ENCODE results near the gene ZNF776.
"Not testable (repeated sequence)": the region's sequence is repeated elsewhere in the genome, so short reads cannot be mapped to it uniquely, and the experiment has no call there.

The ZNF776 gene

GRCh38 chr19:57779220-57779845 lies 32.7 kb downstream of the ZNF776 start:
- DNase-seq = no peak

- DNase-seq = no peak
Observed at GRCh38 chr19:57786286-57786685, 39.7 kb downstream of the ZNF776 start.

GRCh38 chr19:57786906-57787305 lies 40.3 kb downstream of the ZNF776 start:
- DNase-seq = no peak

DNA sequence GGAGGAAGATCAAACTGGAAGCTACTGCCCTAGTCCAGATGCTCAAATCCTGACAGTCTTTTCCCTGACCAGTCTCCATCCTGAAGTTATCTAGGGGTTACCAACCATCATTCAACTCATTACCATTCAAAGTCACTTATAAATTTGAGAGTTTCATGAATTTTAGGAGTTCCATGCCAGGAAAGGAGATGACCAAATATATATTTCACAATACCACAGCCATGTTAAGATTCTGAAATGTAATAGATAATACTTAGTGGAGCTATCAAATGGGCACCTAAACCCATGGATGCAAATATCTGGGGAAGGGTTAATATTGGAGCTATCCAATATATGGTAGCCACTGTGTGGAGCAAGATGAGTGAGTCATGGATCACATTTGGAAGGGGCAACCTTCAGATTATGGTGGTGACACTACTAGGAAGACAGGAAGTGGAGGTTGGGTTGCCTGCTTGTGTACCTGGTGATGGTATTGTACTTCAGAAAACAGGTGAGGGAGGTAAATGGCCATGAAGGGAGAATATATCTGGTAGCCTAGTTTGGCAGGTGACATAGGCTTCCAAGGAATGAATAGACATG lies 41.6 kb downstream of the ZNF776 start:
- DNase-seq = no peak

- no peak for DNase-seq
Observed at GRCh38 chr19:57789288-57789687, 42.7 kb downstream of the ZNF776 start.

GRCh38 chr19:57796580-57796979 lies 50.0 kb downstream of the ZNF776 start:
- not testable (repeated sequence) for DNase-seq

- no peak for DNase-seq
Observed at GRCh38 chr19:57800696-57801095, 54.1 kb downstream of the ZNF776 start.

GRCh38 chr19:57802269-57802668 lies 55.7 kb downstream of the ZNF776 start:
- DNase-seq = no peak

DNA sequence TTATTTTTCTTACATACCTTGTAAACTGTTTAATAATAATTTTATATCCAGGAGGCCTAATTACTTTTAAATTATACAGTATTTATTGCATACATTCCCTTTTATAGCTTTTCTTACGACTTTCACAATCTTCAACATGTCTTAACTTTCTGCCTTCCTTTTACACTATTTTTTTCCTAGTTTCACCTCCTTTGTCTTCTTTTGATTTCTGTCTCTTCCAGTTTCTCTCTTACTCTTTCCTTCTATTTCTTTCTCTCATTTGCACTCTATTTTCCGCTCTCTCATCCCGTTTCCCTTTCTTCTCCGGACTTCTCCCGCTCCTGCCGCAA lies 56.6 kb downstream of the ZNF776 start:
- DNase-seq = no peak

DNA sequence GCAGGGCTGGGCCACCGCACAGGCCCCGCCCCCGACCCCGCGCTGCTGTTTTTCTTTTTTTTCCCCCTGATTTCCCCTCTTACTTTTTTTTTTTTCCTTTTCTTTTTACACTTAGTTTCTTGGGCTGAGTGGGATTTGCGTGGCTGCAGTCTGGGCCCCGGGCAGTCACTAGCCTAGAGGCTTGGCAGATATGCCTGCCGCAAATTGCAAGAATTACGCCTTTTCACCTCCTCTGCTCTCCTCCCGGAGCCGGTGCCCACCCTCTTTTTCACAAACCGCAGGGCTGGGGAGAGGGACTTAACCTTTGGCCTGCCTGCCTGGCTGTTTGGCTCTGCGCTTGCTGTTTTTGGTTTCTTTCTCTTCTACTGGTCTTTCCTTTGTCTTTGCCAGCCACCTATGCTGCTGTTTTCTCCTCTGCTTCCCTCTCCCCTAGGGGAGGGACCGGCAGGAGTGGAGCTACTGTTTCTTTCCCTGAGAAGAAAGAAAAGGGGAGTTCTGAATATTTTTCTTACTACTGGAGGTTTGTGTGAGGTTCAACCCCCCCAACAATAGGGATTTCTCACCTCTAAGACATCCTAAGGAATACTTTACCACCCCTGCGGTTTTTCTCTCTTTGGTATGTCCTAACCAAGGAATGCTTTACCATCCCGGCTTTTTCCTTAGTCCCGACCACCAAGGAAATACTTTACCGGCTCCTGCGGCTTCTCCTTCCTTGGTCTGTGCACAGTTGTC lies 57.1 kb downstream of the ZNF776 start:
- DNase-seq = no peak

GRCh38 chr19:57807541-57807940 lies 60.9 kb downstream of the ZNF776 start:
- no peak for DNase-seq

Data from activated CD4-positive, alpha-beta T cell treated with anti-CD3 and anti-CD28 coated beads, Interleukin-10, Interleukin-2, amounts not matched to agents 100 ng/mL and 50 ng/mL, durations not matched to agents 16 hours and 8 hours (primary cell).